H9 (cell line): ENCODE data around the gene OSBPL10. TPM values are rescaled to one million over a fixed set of nuclear protein-coding genes. Genes with fewer than 3 reads are reported as not detected.

Experiments
- DNase-seq: peaks from one replicate; pipeline ENCODE4 v3.0.0-alpha.2; 2017
- H2AFZ ChIP-seq: one replicate; pipeline ENCODE4 v1.6.1; 2013; ENCODE audit warnings: mild to moderate bottlenecking, low read length, control low read depth, moderate library complexity
- H2AK5ac ChIP-seq: 2 replicates; pipeline ENCODE4 v1.6.1; 2013; ENCODE audit warnings: low read length, control low read depth, mixed read lengths; ENCODE audit not compliant: insufficient read length
- H2BK120ac ChIP-seq: one replicate; pipeline ENCODE4 v1.6.1; 2013; ENCODE audit warnings: low read depth, mild to moderate bottlenecking, low read length, control low read depth, inconsistent platforms; ENCODE audit not compliant: poor library complexity, severe bottlenecking
- H2BK12ac ChIP-seq: 2 replicates; pipeline ENCODE4 v1.6.1; 2013; ENCODE audit warnings: low read length, control low read depth, mixed read lengths, low read depth; ENCODE audit not compliant: insufficient read length
- H2BK15ac ChIP-seq: 2 replicates; pipeline ENCODE4 v1.6.1; 2013; ENCODE audit warnings: low read depth, low read length, control low read depth
- H2BK20ac ChIP-seq: one replicate; pipeline ENCODE4 v1.6.1; 2013; ENCODE audit warnings: low read depth, mild to moderate bottlenecking, low read length, control low read depth, inconsistent platforms; ENCODE audit not compliant: poor library complexity, severe bottlenecking
- H2BK5ac ChIP-seq: 2 replicates; pipeline ENCODE4 v1.6.1; 2013; ENCODE audit warnings: low read length, control low read depth, mixed read lengths; ENCODE audit not compliant: insufficient read length
- H3K14ac ChIP-seq: 2 replicates; pipeline ENCODE4 v1.6.1; 2013; ENCODE audit warnings: low read length, control low read depth; ENCODE audit not compliant: insufficient read depth
- H3K18ac ChIP-seq: 2 replicates; pipeline ENCODE4 v1.6.1; 2013; ENCODE audit warnings: low read depth, mild to moderate bottlenecking, mixed read lengths, low read length, control low read depth; ENCODE audit not compliant: insufficient read length
- H3K23ac ChIP-seq: 2 replicates; pipeline ENCODE4 v1.6.1; 2013; ENCODE audit warnings: low read length, control low read depth, mixed read lengths, low read depth; ENCODE audit not compliant: insufficient read length
- H3K23me2 ChIP-seq: 2 replicates; pipeline ENCODE4 v1.6.1; 2013; ENCODE audit warnings: low read depth, mild to moderate bottlenecking, mixed read lengths, low read length, control low read depth; ENCODE audit not compliant: insufficient read length, poor library complexity, severe bottlenecking
- H3K27ac ChIP-seq: 2 replicates; pipeline ENCODE4 v1.5.1; 2013; ENCODE audit warnings: low read length, control low read depth, mixed read lengths, low read depth; ENCODE audit not compliant: insufficient read length
- H3K27me3 ChIP-seq: 2 replicates; pipeline ENCODE4 v1.6.1; 2013; ENCODE audit warnings: low read length, control low read depth, inconsistent platforms; ENCODE audit not compliant: insufficient read depth
- H3K4ac ChIP-seq: 2 replicates; pipeline ENCODE4 v1.6.1; 2013; ENCODE audit warnings: low read depth, mild to moderate bottlenecking, control low read depth, inconsistent platforms, low read length, moderate library complexity
- H3K4me1 ChIP-seq: 2 replicates; pipeline ENCODE4 v1.6.1; 2013; ENCODE audit warnings: low read length, control low read depth, inconsistent platforms; ENCODE audit not compliant: insufficient read depth
- H3K4me2 ChIP-seq: 2 replicates; pipeline ENCODE4 v1.6.1; 2013; ENCODE audit warnings: low read length, control low read depth, mixed read lengths; ENCODE audit not compliant: insufficient read length, insufficient read depth
- H3K56ac ChIP-seq: 2 replicates; pipeline ENCODE4 v1.6.1; 2013; ENCODE audit warnings: low read depth, mild to moderate bottlenecking, mixed read lengths, low read length, control low read depth; ENCODE audit not compliant: insufficient read length
- H3K79me1 ChIP-seq: 2 replicates; pipeline ENCODE4 v1.6.1; 2013; ENCODE audit warnings: low read depth, mild to moderate bottlenecking, moderate library complexity, low read length, control low read depth, inconsistent platforms; ENCODE audit not compliant: insufficient read depth, poor library complexity, severe bottlenecking
- H3K79me2 ChIP-seq: 2 replicates; pipeline ENCODE4 v1.6.1; 2013; ENCODE audit warnings: low read length, control low read depth, inconsistent platforms; ENCODE audit not compliant: insufficient read depth
- H3K9ac ChIP-seq: 2 replicates; pipeline ENCODE4 v1.6.1; 2013; ENCODE audit warnings: low read length, control low read depth, mixed read lengths; ENCODE audit not compliant: insufficient read length; ENCODE audit errors: extremely low read depth
- H3K9me3 ChIP-seq: one replicate; pipeline ENCODE4 v1.6.1; 2013; ENCODE audit warnings: low read depth, low read length, inconsistent platforms; ENCODE audit not compliant: control insufficient read depth
- H3T11ph ChIP-seq: one replicate; pipeline ENCODE4 v1.6.1; 2013; ENCODE audit warnings: mild to moderate bottlenecking, low read length, control low read depth, inconsistent platforms
- H4K20me1 ChIP-seq: one replicate; pipeline ENCODE4 v1.6.1; 2013; ENCODE audit not compliant: control insufficient read depth, insufficient read length, insufficient read depth
- H4K5ac ChIP-seq: 2 replicates; pipeline ENCODE4 v1.6.1; 2013; ENCODE audit warnings: low read depth, mild to moderate bottlenecking, mixed read lengths, low read length, control low read depth; ENCODE audit not compliant: insufficient read length
- H4K8ac ChIP-seq: replicated peaks from 2 replicates; pipeline ENCODE4 v1.6.1; 2013; ENCODE audit warnings: low read length, control low read depth, mixed read lengths, low read depth; ENCODE audit not compliant: insufficient read length
- H4K91ac ChIP-seq: 2 replicates; pipeline ENCODE4 v1.6.1; 2013; ENCODE audit warnings: low read depth, mild to moderate bottlenecking, moderate library complexity, mixed read lengths, low read length, control low read depth; ENCODE audit not compliant: insufficient read length
- H3K27ac Mint-ChIP-seq, 3 experiments: 2 replicates in 2 of 3; 3 replicates in 1 of 3; pipeline ENCODE4 v1.8.0; 2020 to 2021; ENCODE audit warnings: mixed read lengths in 3 of 3, mild to moderate bottlenecking in 1 of 3, moderate library complexity in 1 of 3
- H3K27me3 Mint-ChIP-seq: 2 replicates; pipeline ENCODE4 v1.8.0; 2021; ENCODE audit warnings: low read depth, mild to moderate bottlenecking, moderate library complexity, mixed read lengths
- H3K36me3 Mint-ChIP-seq, 3 experiments: 2 replicates in 2 of 3; 3 replicates in 1 of 3; pipeline ENCODE4 v1.8.0; 2020 to 2021; ENCODE audit warnings: low read depth in 3 of 3, mixed read lengths in 3 of 3; ENCODE audit not compliant: insufficient read depth in 1 of 3
- H3K4me1 Mint-ChIP-seq, 2 experiments: 2 replicates each; pipeline ENCODE4 v1.8.0; 2020; ENCODE audit warnings: mixed read lengths in 2 of 2
- H3K4me3 Mint-ChIP-seq, 2 experiments: 2 replicates in 1 of 2; 3 replicates in 1 of 2; pipeline ENCODE4 v1.8.0; 2020 to 2021; ENCODE audit warnings: mild to moderate bottlenecking in 2 of 2, mixed read lengths in 2 of 2, moderate library complexity in 1 of 2
- H3K9me3 Mint-ChIP-seq, 2 experiments: 2 replicates in 1 of 2; 3 replicates in 1 of 2; pipeline ENCODE4 v1.8.0; 2020; ENCODE audit warnings: mild to moderate bottlenecking in 2 of 2, mixed read lengths in 2 of 2, moderate library complexity in 1 of 2
- CTCF ChIP-seq: fragments of 200-600 bp; sonication (generic); conservative IDR thresholded peaks from 3 replicates; pipeline ENCODE4 v1.8.0; 2021; ENCODE audit warnings: antibody characterized with exemption, mild to moderate bottlenecking
- WGBS: extraction: QIAGEN DNeasy Blood & Tissue Kit; methylation state at CpG from one replicate; pipeline ENCODE4 v1.1.7; 2013; ENCODE audit warnings: missing lambda C conversion rate, low lambda C conversion rate, mixed read lengths; ENCODE audit not compliant: insufficient read length; ENCODE audit errors: extremely low coverage; 5-methylcytosine and 5-hydroxymethylcytosine counted together
- total RNA-seq: library from RNA; stranded (reverse); gene quantifications from 2 replicates; pipeline ENCODE4 v1.2.1, GENCODE V29; 2021

Gene OSBPL10
- total RNA-seq, 1 experiment from 2014 or later, result 42.7 TPM

- H3K4me2 ChIP-seq, result no peak overlapping the region
- H3K14ac ChIP-seq, result no peak overlapping the region
- no peaks in the 10 kb centered on the region for H4K20me1 ChIP-seq
- H3K23ac ChIP-seq, result no peak overlapping the region
- H3K56ac ChIP-seq, result no peak overlapping the region
- H2BK12ac ChIP-seq, result no peak overlapping the region
- Mint-ChIP-seq H3K27me3 (no peaks in the 10 kb centered on the region; the same call in 1 of the 2 replicates), H3K27ac (no peak overlapping the region; a peak in 1 of 7 replicates), H3K9me3 (peaks cover 27% of the 10 kb centered on the region in 2 experiments; a peak in 4 of 5 replicates), H3K4me3 (no peak overlapping the region), H3K36me3 (peaks cover 10 to 34% (median 12%) of the 10 kb centered on the region in 3 experiments), H3K4me1 (peaks cover under 1 to 1% of the 10 kb centered on the region in 2 experiments; a peak in 3 of 4 replicates)
- H3K79me1 ChIP-seq, result no peaks in the 10 kb centered on the region
- H3T11ph ChIP-seq, result no peak overlapping the region
- no peak overlapping the region for H3K18ac ChIP-seq
- H2BK20ac ChIP-seq, result no peak overlapping the region
- H4K8ac ChIP-seq, result no peak overlapping the region
- H3K9ac ChIP-seq, result no peak overlapping the region
- H2AK5ac ChIP-seq, result no peak overlapping the region
- no peak overlapping the region for H2AFZ ChIP-seq
- no peak overlapping the region for H2BK5ac ChIP-seq
- H2BK120ac ChIP-seq, result no peak overlapping the region
- no peaks in the 10 kb centered on the region for H3K79me2 ChIP-seq
- H3K9me3 ChIP-seq, result no peaks in the 10 kb centered on the region
- no peak overlapping the region for H3K27ac ChIP-seq
- no CpG with 5 or more reads among the region's 6 CpGs for WGBS
- H3K27me3 ChIP-seq, result no peaks in the 10 kb centered on the region
- no peak overlapping the region for H3K4ac ChIP-seq
- H2BK15ac ChIP-seq, result no peak overlapping the region
- no peaks in the 10 kb centered on the region for H3K23me2 ChIP-seq
- TF ChIP-seq CTCF, result no peak
- DNase-seq, result no peak
- H3K4me1 ChIP-seq, result no peaks in the 10 kb centered on the region
- no peak overlapping the region for H4K5ac ChIP-seq
- H4K91ac ChIP-seq, result no peak overlapping the region
These were observed 16.4 kb upstream of the OSBPL10 start for GRCh38 chr3:31997500-31997899.
